ENCODE data around the gene ASB3.

DNA sequence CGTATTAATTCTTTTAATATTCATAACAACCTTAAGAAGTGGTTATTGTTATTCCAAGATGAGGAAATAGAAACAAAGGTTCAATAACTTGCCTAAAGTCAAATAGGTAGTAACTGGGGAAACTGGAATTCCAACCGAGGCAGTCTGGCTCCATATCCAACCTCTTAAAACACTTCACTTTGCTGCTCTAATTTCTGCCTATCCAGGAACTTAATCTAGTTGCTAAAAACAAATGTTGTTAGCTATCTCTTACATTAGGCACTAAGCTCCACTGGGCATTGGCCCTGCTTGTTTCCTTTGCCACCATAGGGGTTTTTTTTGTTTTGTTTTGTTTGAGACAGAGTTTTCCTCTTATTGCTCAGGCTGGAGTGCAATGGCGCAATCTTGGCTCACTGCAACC lies 24.8 kb upstream of the ASB3 start:
- TF ChIP-seq, protein P1, sequence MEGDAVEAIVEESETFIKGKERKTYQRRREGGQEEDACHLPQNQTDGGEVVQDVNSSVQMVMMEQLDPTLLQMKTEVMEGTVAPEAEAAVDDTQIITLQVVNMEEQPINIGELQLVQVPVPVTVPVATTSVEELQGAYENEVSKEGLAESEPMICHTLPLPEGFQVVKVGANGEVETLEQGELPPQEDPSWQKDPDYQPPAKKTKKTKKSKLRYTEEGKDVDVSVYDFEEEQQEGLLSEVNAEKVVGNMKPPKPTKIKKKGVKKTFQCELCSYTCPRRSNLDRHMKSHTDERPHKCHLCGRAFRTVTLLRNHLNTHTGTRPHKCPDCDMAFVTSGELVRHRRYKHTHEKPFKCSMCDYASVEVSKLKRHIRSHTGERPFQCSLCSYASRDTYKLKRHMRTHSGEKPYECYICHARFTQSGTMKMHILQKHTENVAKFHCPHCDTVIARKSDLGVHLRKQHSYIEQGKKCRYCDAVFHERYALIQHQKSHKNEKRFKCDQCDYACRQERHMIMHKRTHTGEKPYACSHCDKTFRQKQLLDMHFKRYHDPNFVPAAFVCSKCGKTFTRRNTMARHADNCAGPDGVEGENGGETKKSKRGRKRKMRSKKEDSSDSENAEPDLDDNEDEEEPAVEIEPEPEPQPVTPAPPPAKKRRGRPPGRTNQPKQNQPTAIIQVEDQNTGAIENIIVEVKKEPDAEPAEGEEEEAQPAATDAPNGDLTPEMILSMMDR (IDR thresholded peaks at IDR 0.05), result no peak
- no peak for TF ChIP-seq POLR2A (IDR thresholded peaks at IDR 0.05)

All from lower leg skin (tissue), 3 donors.